Measurements from ENCODE around the gene NT5C1A. TPM values are rescaled to one million over a fixed set of nuclear protein-coding genes. Genes with fewer than 3 reads are reported as not detected.

The NT5C1A gene
- polyA plus RNA-seq, 1 donor from 2014 or later: not detected

DNA sequence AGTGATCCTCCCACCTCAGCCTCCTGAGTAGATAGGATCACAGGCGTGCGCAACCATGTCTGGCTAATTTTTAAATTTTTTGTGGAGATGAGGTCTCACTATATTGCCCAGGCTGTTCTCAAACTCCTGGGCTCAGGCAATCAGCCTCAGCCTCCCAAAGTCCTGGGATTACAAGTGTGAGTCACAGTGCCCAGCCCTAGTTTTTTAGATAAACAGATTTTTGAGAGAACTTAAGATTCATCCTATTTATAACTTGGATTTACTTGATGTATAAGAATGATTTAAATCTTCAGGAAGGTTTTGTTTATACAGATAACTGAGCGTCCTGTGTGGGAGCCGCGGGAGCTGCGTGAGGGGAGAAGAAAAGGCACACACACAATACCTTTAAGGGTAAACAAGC is 58.7 kb downstream of the NT5C1A start:
- Histone ChIP-seq H3K9me3 (ENCODE audit: low read length) (no peaks in the 10 kb centered on the region), H3K27ac (ENCODE audit: low read length) (no peak overlapping the region), H3K9me2 (ENCODE audit: insufficient read depth, low read length) (no peaks in the 10 kb centered on the region), H4K20me1 (ENCODE audit: insufficient read depth) (no peaks in the 10 kb centered on the region), H3K9ac (ENCODE audit: low read length) (no peak overlapping the region), H3F3A (ENCODE audit: insufficient read depth, low read length, poor library complexity, severe bottlenecking) (no peaks in the 10 kb centered on the region), H3K36me3 (ENCODE audit: insufficient read depth, low read length) (no peaks in the 10 kb centered on the region), H3K4me3 (ENCODE audit: low read length) (no peak overlapping the region), H3K4me2 (ENCODE audit: low read length) (no peak overlapping the region), H3K79me2 (replicated peaks; ENCODE audit: insufficient read depth, low read length) (no peaks in the 10 kb centered on the region), H3K27me3 (ENCODE audit: insufficient read depth, low read depth, low read length) (no peaks in the 10 kb centered on the region), H2AFZ (ENCODE audit: low read depth, low read length) (no peak overlapping the region)
- TF ChIP-seq EP300 (conservative IDR thresholded peaks at IDR 0.05; ENCODE audit: poor library complexity, severe bottlenecking) (no peak), RAD21 (conservative IDR thresholded peaks at IDR 0.05) (no peak), POLR2AphosphoS5 (IDR thresholded peaks at IDR 0.05) (no peak)

GRCh38 chr1:39609618-39610331 is 62.1 kb downstream of the NT5C1A start:
- no peak overlapping the region for H2AFZ ChIP-seq (ENCODE audit: low read depth, low read length)
- no peak overlapping the region for H3K27ac ChIP-seq (ENCODE audit: low read length)
- no peaks in the 10 kb centered on the region for H3K27me3 ChIP-seq (ENCODE audit: insufficient read depth, low read depth, low read length)
- H4K20me1 ChIP-seq (ENCODE audit: insufficient read depth): no peaks in the 10 kb centered on the region
- no peak overlapping the region for H3K4me3 ChIP-seq (ENCODE audit: low read length)
- TF ChIP-seq POLR2AphosphoS5 (IDR thresholded peaks at IDR 0.05) (no peak), EZH2 (IDR thresholded peaks at IDR 0.05; ENCODE audit: borderline replicate concordance, insufficient read depth, low read length, poor library complexity, severe bottlenecking) (no peak), TAF1 (IDR thresholded peaks at IDR 0.05; ENCODE audit: low read depth) (no peak), MXI1 (conservative IDR thresholded peaks at IDR 0.05; ENCODE audit: poor library complexity, severe bottlenecking) (no peak), EP300 (conservative IDR thresholded peaks at IDR 0.05; ENCODE audit: poor library complexity, severe bottlenecking) (no peak), SMC3 (conservative IDR thresholded peaks at IDR 0.05; ENCODE audit: poor library complexity) (no peak)
- TF ChIP-seq, protein P1, sequence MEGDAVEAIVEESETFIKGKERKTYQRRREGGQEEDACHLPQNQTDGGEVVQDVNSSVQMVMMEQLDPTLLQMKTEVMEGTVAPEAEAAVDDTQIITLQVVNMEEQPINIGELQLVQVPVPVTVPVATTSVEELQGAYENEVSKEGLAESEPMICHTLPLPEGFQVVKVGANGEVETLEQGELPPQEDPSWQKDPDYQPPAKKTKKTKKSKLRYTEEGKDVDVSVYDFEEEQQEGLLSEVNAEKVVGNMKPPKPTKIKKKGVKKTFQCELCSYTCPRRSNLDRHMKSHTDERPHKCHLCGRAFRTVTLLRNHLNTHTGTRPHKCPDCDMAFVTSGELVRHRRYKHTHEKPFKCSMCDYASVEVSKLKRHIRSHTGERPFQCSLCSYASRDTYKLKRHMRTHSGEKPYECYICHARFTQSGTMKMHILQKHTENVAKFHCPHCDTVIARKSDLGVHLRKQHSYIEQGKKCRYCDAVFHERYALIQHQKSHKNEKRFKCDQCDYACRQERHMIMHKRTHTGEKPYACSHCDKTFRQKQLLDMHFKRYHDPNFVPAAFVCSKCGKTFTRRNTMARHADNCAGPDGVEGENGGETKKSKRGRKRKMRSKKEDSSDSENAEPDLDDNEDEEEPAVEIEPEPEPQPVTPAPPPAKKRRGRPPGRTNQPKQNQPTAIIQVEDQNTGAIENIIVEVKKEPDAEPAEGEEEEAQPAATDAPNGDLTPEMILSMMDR (IDR thresholded peaks at IDR 0.05; ENCODE audit: poor library complexity, severe bottlenecking): peak; percentile 31
- H3F3A ChIP-seq (ENCODE audit: insufficient read depth, low read length, poor library complexity, severe bottlenecking): no peaks in the 10 kb centered on the region
- no peaks in the 10 kb centered on the region for H3K9me3 ChIP-seq (ENCODE audit: low read length)
- no peaks in the 10 kb centered on the region for H3K79me2 ChIP-seq (replicated peaks; ENCODE audit: insufficient read depth, low read length)
- H3K9me2 ChIP-seq (ENCODE audit: insufficient read depth, low read length): no peaks in the 10 kb centered on the region
- H3K4me2 ChIP-seq (ENCODE audit: low read length): no peak overlapping the region
- no peaks in the 10 kb centered on the region for H3K36me3 ChIP-seq (ENCODE audit: insufficient read depth, low read length)
- H3K9ac ChIP-seq (ENCODE audit: low read length): no peak overlapping the region

Other genes with a start within 250 kb of the NT5C1A start
- gene BMP8A, start 180.5 kb downstream of the NT5C1A start, polyA plus RNA-seq: 0.62 TPM in 1 of 2 replicates, not detected in the other
- gene PABPC4, start 95.3 kb downstream of the NT5C1A start, polyA plus RNA-seq: 105 and 115 TPM in 2 replicates
- not detected in 2 replicates for gene HEYL, start 32.5 kb downstream of the NT5C1A start, polyA plus RNA-seq
- gene HPCAL4, start 19.3 kb upstream of the NT5C1A start, polyA plus RNA-seq: 53.2 and 60.0 TPM in 2 replicates
- 54.0 and 55.9 TPM in 2 replicates for gene PPIE, start 66.8 kb upstream of the NT5C1A start, polyA plus RNA-seq
- not detected in 2 replicates for gene OXCT2, start 99.2 kb upstream of the NT5C1A start, polyA plus RNA-seq
- 0.04 TPM in 1 of 2 replicates, not detected in the other for gene BMP8B, start 116.8 kb upstream of the NT5C1A start, polyA plus RNA-seq
- gene TRIT1, start 211.4 kb upstream of the NT5C1A start, polyA plus RNA-seq: 72.2 and 90.6 TPM in 2 replicates
- 35.2 and 36.3 TPM in 2 replicates for gene MYCL, start 229.8 kb upstream of the NT5C1A start, polyA plus RNA-seq